Measurements from ENCODE around the gene SLC25A33. TPM values are rescaled to one million over a fixed set of nuclear protein-coding genes. Genes with fewer than 3 reads are reported as not detected.
A peak's percentile ranks its signal among the peaks of the same experiment; 100 is the strongest.

Gene SLC25A33
- total and polyA plus RNA-seq, 10 donors: 2.4 to 4.5 (median 3.2) TPM

DNA sequence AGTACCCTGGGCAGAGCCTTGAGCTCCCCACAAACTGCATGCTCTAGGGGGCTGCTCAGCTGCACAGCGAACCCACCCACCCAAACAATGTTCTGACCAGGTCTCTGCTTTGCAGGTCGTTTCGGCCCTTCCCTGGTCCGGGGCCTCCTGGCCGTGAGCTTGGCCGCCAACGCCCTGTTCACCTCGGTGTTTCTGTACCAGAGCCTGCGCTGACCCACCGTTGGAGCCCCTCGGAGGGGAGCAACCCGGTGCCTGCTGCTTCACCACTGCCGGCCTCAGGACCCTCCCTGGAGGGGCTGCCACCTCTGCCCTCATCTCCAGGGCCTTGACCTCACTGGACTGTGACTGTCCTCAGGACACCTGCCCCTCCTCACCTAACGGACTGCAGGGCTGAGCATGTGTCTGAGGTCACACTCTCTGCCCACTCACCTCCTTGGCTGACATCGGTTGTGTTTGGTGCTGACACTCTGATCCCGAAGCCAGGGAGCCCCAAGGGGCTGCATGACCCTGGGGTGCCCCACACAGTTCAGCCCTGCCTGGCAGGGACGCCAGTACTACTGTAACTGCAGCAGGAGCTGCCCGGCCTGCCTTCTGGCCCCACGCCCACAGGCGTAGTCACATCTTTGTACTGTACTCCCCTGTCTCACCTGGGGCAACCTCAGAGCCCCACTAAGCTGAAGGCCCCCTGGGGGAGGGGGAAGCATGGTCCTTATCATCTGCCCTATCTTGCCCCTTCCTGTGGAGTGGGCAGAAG is 73.8 kb downstream of the SLC25A33 start:
- intact Hi-C loops (cut with DNase I; ENCODE audit: low total_unique reads): no loop called here
- WGBS, 5 donors: 90 to 94% (median 94%) methylated on average over 14 to 20 of the region's 20 CpGs
- no peak overlapping the region for H3K4me3 ChIP-seq
- TF ChIP-seq POLR2A (IDR thresholded peaks at IDR 0.05): no peak
- TF ChIP-seq POLR2AphosphoS5 (IDR thresholded peaks at IDR 0.05): no peak
- TF ChIP-seq, protein P1, sequence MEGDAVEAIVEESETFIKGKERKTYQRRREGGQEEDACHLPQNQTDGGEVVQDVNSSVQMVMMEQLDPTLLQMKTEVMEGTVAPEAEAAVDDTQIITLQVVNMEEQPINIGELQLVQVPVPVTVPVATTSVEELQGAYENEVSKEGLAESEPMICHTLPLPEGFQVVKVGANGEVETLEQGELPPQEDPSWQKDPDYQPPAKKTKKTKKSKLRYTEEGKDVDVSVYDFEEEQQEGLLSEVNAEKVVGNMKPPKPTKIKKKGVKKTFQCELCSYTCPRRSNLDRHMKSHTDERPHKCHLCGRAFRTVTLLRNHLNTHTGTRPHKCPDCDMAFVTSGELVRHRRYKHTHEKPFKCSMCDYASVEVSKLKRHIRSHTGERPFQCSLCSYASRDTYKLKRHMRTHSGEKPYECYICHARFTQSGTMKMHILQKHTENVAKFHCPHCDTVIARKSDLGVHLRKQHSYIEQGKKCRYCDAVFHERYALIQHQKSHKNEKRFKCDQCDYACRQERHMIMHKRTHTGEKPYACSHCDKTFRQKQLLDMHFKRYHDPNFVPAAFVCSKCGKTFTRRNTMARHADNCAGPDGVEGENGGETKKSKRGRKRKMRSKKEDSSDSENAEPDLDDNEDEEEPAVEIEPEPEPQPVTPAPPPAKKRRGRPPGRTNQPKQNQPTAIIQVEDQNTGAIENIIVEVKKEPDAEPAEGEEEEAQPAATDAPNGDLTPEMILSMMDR (IDR thresholded peaks at IDR 0.05 in 8 of 11, conservative IDR thresholded peaks at IDR 0.05 in 3 of 11): no peak
- H3K9me3 ChIP-seq: no peaks in the 10 kb centered on the region
- peaks cover 0 to 9% (median 4%) of the 10 kb centered on the region in 6 donors for H3K4me1 ChIP-seq
- peaks cover 0 to 5% (median 0%) of the 10 kb centered on the region in 7 donors for H3K27me3 ChIP-seq (replicated peaks in 1 of 7)
- H3K27ac ChIP-seq: no peak overlapping the region
- peak; percentile 57 for DNase-seq
- H3K36me3 ChIP-seq: peaks cover 0 to 61% (median 39%) of the 10 kb centered on the region in 6 donors

DNA sequence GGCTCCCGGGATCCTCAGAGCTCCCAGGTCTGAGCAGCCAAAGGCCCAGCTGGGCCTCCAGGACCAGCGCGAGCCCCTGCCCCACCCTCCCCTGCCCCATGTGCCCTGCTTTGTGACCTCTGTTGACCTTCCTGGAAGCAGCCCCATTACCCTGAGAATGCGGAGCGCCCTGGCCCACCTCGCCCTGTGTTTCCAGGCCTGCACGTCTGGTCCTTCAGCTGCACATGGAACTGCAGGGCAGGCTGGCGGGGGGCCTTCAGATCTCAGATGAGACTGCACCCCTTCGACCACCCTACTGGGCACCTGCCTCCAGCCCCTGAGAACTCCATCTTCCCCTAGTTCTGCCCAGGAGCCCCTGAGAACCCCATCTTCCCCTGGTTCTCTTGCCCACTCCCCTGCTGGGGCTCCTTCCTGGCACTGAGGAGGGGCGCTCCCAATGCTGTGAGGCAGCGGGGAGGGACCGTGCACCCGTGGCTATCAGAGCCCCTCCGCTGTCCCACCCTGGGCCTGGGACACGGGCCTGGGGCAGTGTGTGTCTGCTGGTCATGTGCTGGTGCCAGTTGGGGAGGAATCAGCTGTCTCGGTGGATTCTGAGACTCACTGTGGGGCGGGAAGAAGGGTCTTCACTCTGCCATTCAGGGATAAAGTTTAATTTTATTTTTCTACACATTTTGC is 74.5 kb downstream of the SLC25A33 start:
- Histone ChIP-seq H3K36me3 (peaks cover 0 to 54% (median 36%) of the 10 kb centered on the region in 6 donors), H3K27ac (no peak overlapping the region), H3K4me1 (peaks cover 0 to 9% (median 4%) of the 10 kb centered on the region in 6 donors), H3K27me3 (replicated peaks in 1 of 7) (peaks cover 0 to 10% (median 0%) of the 10 kb centered on the region in 7 donors), H3K4me3 (no peak overlapping the region), H3K9me3 (no peaks in the 10 kb centered on the region)
- TF ChIP-seq POLR2A (IDR thresholded peaks at IDR 0.05) (no peak), POLR2AphosphoS5 (IDR thresholded peaks at IDR 0.05) (peak in 1 of 3 donors; percentile 5)
- TF ChIP-seq, protein P1 (IDR thresholded peaks at IDR 0.05 in 8 of 11, conservative IDR thresholded peaks at IDR 0.05 in 3 of 11): no peak
- intact Hi-C loops (cut with DNase I; ENCODE audit: low total_unique reads): no loop called here
- WGBS, 5 donors: 81 to 95% (median 93%) methylated on average over 17 of the region's 17 CpGs
- DNase-seq: no peak

DNA sequence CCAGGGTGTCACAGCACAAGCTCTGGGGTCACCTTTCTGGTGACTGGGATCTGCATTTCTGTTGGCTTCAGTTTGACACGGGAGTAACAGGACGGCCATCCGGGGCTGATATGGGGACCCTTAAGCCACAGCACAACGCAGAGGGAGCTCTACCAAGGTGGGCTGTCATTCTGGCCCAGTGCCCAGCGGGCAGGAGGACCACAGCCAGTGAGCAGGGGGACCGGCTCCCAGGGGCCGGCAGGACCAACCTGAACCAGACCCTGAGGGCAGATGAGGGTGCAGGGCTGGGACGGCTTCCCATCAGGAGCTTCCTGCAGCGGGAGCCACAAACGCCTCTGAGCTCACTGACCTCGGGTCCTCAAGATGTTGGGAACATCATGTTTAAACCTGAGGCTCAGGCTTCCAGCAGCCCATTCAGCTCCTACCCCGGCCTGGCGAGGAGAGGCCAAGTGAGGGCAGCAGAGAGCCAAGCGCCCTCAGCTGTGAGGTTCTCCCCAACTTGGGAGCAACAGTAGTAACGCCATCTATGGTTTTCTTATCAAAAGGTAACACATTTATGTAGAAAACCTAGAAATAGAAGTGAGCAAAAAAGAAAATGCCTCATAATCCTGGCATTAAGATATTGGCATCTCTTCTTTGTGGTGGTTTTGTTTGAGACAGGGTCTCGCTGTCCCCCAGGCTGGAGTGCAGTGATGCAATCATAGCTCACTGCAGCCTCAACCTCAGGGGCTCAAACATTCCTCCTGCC is 76.2 kb downstream of the SLC25A33 start:
- WGBS, 5 donors: 34 to 57% (median 49%) methylated on average over 11 to 16 of the region's 16 CpGs

More for the DNA sequence above, 76.2 kb downstream of the SLC25A33 start:
- no peaks in the 10 kb centered on the region for H3K9me3 ChIP-seq
- intact Hi-C loops (cut with DNase I; ENCODE audit: low total_unique reads): no loop called here
- no peak overlapping the region for H3K4me3 ChIP-seq
- DNase-seq: peak; percentile 89
- no peak overlapping the region for H3K27ac ChIP-seq
- TF ChIP-seq POLR2A (IDR thresholded peaks at IDR 0.05): no peak
- TF ChIP-seq, protein P1 (IDR thresholded peaks at IDR 0.05 in 8 of 11, conservative IDR thresholded peaks at IDR 0.05 in 3 of 11): peak in 10 of 11 experiments; percentile 39 to 79 (median 62)
- peak in 1 of 3 donors; percentile 26 for TF ChIP-seq POLR2AphosphoS5 (IDR thresholded peaks at IDR 0.05)
- H3K27me3 ChIP-seq (replicated peaks in 1 of 7): peaks cover 0 to 23% (median 0%) of the 10 kb centered on the region in 7 donors
- peaks cover 0 to 37% (median 24%) of the 10 kb centered on the region in 6 donors for H3K36me3 ChIP-seq
- peaks cover 0 to 9% (median 4%) of the 10 kb centered on the region in 6 donors for H3K4me1 ChIP-seq
